Psoas muscle (tissue), 8 donors: Measurements from ENCODE around the gene ADAMTS2. TPM values are rescaled to one million over a fixed set of nuclear protein-coding genes. Genes with fewer than 3 reads are reported as not detected.

Source experiments
- ATAC-seq, 4 donors: fragments of 200-7000 bp; cut with Tn5 transposase; one replicate each; pipeline ENCODE4 v1.9.1; 2020; ENCODE audit warnings: moderate library complexity in 3 of 4, mild to moderate bottlenecking in 2 of 4
- DNase-seq, 2 donors: peaks; one replicate each; pipeline ENCODE4 v3.0.0-alpha.2; 2020
- H3K27ac ChIP-seq: fragments of 200-600 bp; one replicate; pipeline ENCODE4 v1.8.0; 2022
- H3K27me3 ChIP-seq, 3 donors: fragments of 200-600 bp in 1 of 3; one replicate each; pipeline versions ENCODE4 v1.6.1 to v1.8.0; 2013 to 2022; ENCODE audit warnings: low read length in 2 of 3, mild to moderate bottlenecking in 2 of 3, moderate library complexity in 1 of 3; ENCODE audit not compliant: insufficient read depth in 3 of 3
- H3K36me3 ChIP-seq, 2 donors: fragments of 200-600 bp in 1 of 2; one replicate each; pipeline versions ENCODE4 v1.6.1 to v1.8.0; 2013 to 2022; ENCODE audit warnings: low read depth in 1 of 2, mild to moderate bottlenecking in 1 of 2, moderate library complexity in 1 of 2; ENCODE audit not compliant: insufficient read depth in 1 of 2
- H3K4me1 ChIP-seq: fragments of 200-600 bp; one replicate; pipeline ENCODE4 v1.8.0; 2022
- H3K4me3 ChIP-seq: fragments of 200-600 bp; one replicate; pipeline ENCODE4 v1.8.0; 2022; ENCODE audit warnings: mild to moderate bottlenecking
- H3K9me3 ChIP-seq: fragments of 200-600 bp; one replicate; pipeline ENCODE4 v1.8.0; 2022
- CTCF ChIP-seq: fragments of 200-600 bp; IDR thresholded peaks from one replicate; pipeline ENCODE4 v1.8.0; 2022; ENCODE audit warnings: antibody characterized with exemption
- WGBS, 3 donors: extraction: QIAGEN DNeasy Blood & Tissue Kit; methylation state at CpG; one replicate each; pipeline versions ENCODE4 v1.1.6 to v1.1.7; 2013; 5-methylcytosine and 5-hydroxymethylcytosine counted together
- intact Hi-C, 2 donors: fragments of 100-400 bp; cut with DNase I; formaldehyde crosslinking; loops; one replicate each; pipeline versions ENCODE4 v1.11.0 to v1.14.2; 2022
- polyA plus RNA-seq, 3 donors: library from polyadenylated mRNA; stranded (reverse); fragments of 200-250 nt; gene quantifications; one replicate each; pipeline ENCODE4 v1.2.3, GENCODE V29; 2013
- total RNA-seq, 4 donors: library from RNA; stranded (reverse); fragmentation: NEBNext Ultra II Directional in 2 of 4; extraction: Animal tissue kit (Norgen Biotek cat#: 25700) in 2 of 4; gene quantifications; one replicate each; pipeline versions ENCODE4 v1.2.1 to v1.2.4, GENCODE V29; 2021 to 2023
- donor health status: healthy with polysubstance abuse.
- donor health status: DM: no; HTN: no; CAD: no; lungs with moderate emphysema.
- donor health status: Bipolar disorder and iron deficiency.
- donor health status: healthy.
- donor health status: DM: yes; HTN: yes; CAD: no.
- donor health status: DM: no; HTN: no; CAD: no.
- donor health status: DM: no; HTN: no; CAD: no.
- donor health status: DM: yes; HTN: yes; CAD: no.

Gene ADAMTS2
- total and polyA plus RNA-seq, 7 donors, result 0.83 to 3.7 (median 2.0) TPM

DNA sequence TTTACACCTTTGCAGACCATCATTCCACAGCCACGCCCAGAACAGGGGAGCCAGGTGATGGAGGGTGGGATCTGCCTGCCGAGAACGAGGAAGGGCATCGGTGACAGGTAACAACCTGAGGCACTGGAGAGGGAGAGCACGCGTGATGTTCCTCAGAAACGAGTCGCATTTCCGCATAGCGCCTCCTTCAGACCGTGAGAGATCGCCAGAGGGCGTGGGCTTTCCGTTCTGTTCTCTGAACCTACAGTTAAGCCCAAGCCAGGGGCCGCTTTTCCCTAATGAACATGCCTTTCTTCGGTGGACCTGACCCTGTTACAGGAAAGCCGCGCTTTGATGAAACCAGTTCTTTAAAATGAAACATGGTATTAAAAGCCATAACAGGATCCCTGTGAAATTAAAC lies 17.1 kb upstream of the ADAMTS2 start:
- no peak for TF ChIP-seq CTCF
- intact Hi-C loops, result no loop called here
- 81 to 88% (median 86%) methylated on average over 18 of the region's 18 CpGs for WGBS, 3 donors
- Histone ChIP-seq H3K27ac (no peak overlapping the region), H3K36me3 (no peaks in the 10 kb centered on the region), H3K4me3 (no peak overlapping the region), H3K4me1 (no peaks in the 10 kb centered on the region), H3K27me3 (peaks cover 0 to 14% (median 2%) of the 10 kb centered on the region in 3 donors), H3K9me3 (no peaks in the 10 kb centered on the region)
- ATAC-seq, result no peak
- DNase-seq, result no peak

DNA sequence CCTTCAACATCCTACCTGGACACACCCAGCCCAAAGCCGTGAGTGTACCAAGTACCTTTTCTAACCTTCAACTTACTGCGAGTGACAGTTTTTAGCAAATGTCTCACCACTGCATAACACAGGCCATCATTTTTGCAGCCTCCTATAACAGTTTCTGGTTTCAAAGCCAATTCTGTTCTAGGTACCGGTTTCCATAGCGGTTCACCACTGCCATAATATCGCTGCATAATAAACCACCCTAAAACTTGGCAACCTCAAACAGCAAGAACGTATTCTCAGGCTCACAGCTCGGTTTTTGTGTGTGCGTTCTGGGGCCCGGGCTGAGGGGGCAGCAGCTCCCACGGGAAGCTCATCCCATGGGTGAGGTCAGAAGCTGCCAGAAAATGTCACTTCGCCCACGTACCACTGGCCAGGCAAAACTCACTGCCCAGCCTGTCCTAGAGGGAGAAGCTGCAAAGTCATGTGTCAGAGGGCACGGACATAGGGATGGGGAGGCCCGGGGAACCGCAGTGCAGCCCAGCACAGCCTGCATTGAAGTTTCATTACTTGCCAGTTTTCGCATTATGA lies 15.9 kb upstream of the ADAMTS2 start:
- no peak for ATAC-seq
- Histone ChIP-seq H3K27me3 (peaks cover 0 to 7% (median 2%) of the 10 kb centered on the region in 3 donors), H3K27ac (no peak overlapping the region), H3K36me3 (no peaks in the 10 kb centered on the region), H3K4me1 (no peaks in the 10 kb centered on the region), H3K9me3 (no peaks in the 10 kb centered on the region), H3K4me3 (no peak overlapping the region)
- DNase-seq, result no peak
- TF ChIP-seq CTCF, result no peak
- 74 to 79% (median 76%) methylated on average over 16 of the region's 16 CpGs for WGBS, 3 donors
- intact Hi-C loops, result no loop called here

DNA sequence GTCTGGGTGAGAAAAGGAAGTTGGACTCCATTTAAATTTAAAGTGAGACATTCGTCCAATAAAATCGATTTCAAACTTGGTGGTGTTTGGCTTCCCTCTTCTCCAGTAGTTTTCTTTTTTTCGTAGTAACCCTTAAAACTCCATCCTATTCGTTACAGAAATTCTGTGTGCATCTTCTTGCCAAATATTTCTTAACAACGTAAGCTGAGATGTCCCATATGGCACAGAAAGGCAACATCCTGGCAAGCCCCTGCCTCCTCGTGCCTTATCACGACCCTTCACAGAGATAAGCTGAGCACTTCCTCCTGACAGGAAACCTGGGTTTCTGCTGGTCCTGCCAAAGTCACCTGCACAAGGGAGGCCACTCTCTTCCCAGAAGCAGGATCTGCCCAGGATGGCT lies 11.8 kb upstream of the ADAMTS2 start:
- WGBS, 3 donors, result 31 to 46% (median 33%) methylated on average over 7 of the region's 7 CpGs
- ATAC-seq (no peak), DNase-seq (no peak)
- H3K36me3 ChIP-seq, result no peaks in the 10 kb centered on the region
- H3K4me3 ChIP-seq, result no peak overlapping the region
- no peak for TF ChIP-seq CTCF
- no peaks in the 10 kb centered on the region for H3K4me1 ChIP-seq
- no peak overlapping the region for H3K27ac ChIP-seq
- intact Hi-C loops, result no loop called here
- no peaks in the 10 kb centered on the region for H3K27me3 ChIP-seq
- no peaks in the 10 kb centered on the region for H3K9me3 ChIP-seq

DNA sequence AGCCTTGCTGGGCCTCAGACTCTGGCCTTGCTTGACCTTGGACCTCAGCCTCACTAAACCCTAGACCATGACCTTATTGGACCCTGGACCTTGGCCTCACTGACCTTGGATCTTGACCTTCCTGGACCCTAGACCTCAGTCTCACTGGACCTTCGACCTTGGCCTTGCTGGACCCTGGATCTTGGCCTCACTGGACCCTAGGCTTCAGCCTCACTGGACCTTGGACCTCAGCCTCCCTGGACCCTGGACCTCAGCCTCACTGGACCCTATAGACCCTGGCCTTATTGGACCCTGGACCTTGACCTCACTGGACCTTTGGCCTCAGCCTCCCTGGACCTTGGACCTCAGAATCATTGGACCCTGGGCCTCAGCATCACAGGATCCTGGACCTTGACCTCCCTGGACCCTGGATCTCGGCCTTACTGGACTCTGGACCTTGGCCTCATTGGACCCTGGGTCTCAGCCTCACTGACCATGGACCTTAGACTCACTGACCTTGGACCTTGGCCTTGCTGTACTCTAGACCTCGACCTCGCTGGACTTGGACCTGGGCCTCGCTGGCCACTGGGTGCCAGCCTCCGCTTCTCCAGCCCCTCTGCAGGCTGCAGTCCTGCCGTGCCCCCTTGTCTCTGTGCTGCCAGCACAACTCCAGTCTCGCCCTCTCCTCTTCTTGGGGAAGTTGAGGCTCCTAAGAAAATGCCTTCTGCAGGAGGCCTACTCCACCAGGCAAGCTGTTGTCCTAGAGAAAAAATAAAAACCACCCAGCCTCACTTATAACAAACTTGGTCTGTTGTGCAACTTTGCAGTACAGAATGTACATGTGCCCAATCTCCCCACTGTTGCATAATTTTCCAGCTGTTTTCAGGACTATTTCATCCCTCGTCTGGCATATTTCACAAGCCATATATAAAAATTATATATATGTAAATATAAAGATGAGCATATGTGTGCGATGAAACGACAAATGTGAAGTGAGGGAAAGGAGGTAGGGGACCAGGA lies 11.0 kb upstream of the ADAMTS2 start:
- H3K36me3 ChIP-seq, result no peaks in the 10 kb centered on the region
- WGBS, 3 donors, result 74 to 80% (median 76%) methylated on average over 11 of the region's 11 CpGs
- no peaks in the 10 kb centered on the region for H3K4me1 ChIP-seq
- no peak overlapping the region for H3K4me3 ChIP-seq
- H3K27me3 ChIP-seq, result no peaks in the 10 kb centered on the region
- H3K27ac ChIP-seq, result no peak overlapping the region
- no peaks in the 10 kb centered on the region for H3K9me3 ChIP-seq
- DNase-seq (no peak), ATAC-seq (peak in 1 of 4 donors; percentile 71)
- TF ChIP-seq CTCF, result no peak
- intact Hi-C loops, result no loop called here
